H1 (cell line): Measurements from ENCODE around the gene KLHL30.

ENCODE experiments used
- CTCF ChIP-seq, 3 experiments: IDR thresholded peaks; 1 replicate in 2 of 3; 2 replicates in 1 of 3; pipeline versions ENCODE4 v1.5.1 to v1.6.1; 2011; ENCODE audit warnings: low read length in 3 of 3, mild to moderate bottlenecking in 3 of 3, inconsistent platforms in 2 of 3, low read depth in 1 of 3, moderate library complexity in 1 of 3; ENCODE audit not compliant: insufficient read depth in 1 of 3; ENCODE audit errors: control extremely low read depth in 1 of 3
- EZH2 ChIP-seq: fragments of 200-600 bp; sonication (generic); IDR thresholded peaks from 2 replicates; pipeline ENCODE4 v1.7.1; 2012; ENCODE audit warnings: low read depth, mild to moderate bottlenecking, moderate library complexity, low read length, inconsistent platforms; ENCODE audit not compliant: severe bottlenecking
- GABPA ChIP-seq: IDR thresholded peaks from 2 replicates; pipeline ENCODE4 v1.6.1; 2011; ENCODE audit warnings: mild to moderate bottlenecking, low read length, moderate library complexity, borderline replicate concordance; ENCODE audit not compliant: insufficient read depth
- SIX5 ChIP-seq: IDR thresholded peaks from 2 replicates; pipeline ENCODE4 v1.6.1; 2011; ENCODE audit warnings: mild to moderate bottlenecking, low read depth, low read length

GRCh38 chr2:238150686-238151085 is 12.2 kb downstream of the KLHL30 start:
- no peak for TF ChIP-seq SIX5
- TF ChIP-seq CTCF (IDR thresholded peaks at IDR 0.05; ENCODE audit: control extremely low read depth in 1 of 3, insufficient read depth in 1 of 3, low read depth in 1 of 3, low read length in 3 of 3), result no peak
- TF ChIP-seq EZH2, result no peak
- no peak for TF ChIP-seq GABPA
